Psoas muscle (tissue), 8 donors: ENCODE results near the gene SLC25A46. TPM values are rescaled to one million over a fixed set of nuclear protein-coding genes. Genes with fewer than 3 reads are reported as not detected.
"Not testable (repeated sequence)": the region's sequence is repeated elsewhere in the genome, so short reads cannot be mapped to it uniquely, and the experiment has no call there.

Experiments
- ATAC-seq, 4 donors: fragments of 200-7000 bp; cut with Tn5 transposase; one replicate each; pipeline ENCODE4 v1.9.1; 2020; ENCODE audit warnings: moderate library complexity in 3 of 4, mild to moderate bottlenecking in 2 of 4
- DNase-seq, 2 donors: peaks; one replicate each; pipeline ENCODE4 v3.0.0-alpha.2; 2020
- H3K27ac ChIP-seq: fragments of 200-600 bp; one replicate; pipeline ENCODE4 v1.8.0; 2022
- H3K27me3 ChIP-seq, 3 donors: fragments of 200-600 bp in 1 of 3; one replicate each; pipeline versions ENCODE4 v1.6.1 to v1.8.0; 2013 to 2022; ENCODE audit warnings: low read length in 2 of 3, mild to moderate bottlenecking in 2 of 3, moderate library complexity in 1 of 3; ENCODE audit not compliant: insufficient read depth in 3 of 3
- H3K36me3 ChIP-seq, 2 donors: fragments of 200-600 bp in 1 of 2; one replicate each; pipeline versions ENCODE4 v1.6.1 to v1.8.0; 2013 to 2022; ENCODE audit warnings: low read depth in 1 of 2, mild to moderate bottlenecking in 1 of 2, moderate library complexity in 1 of 2; ENCODE audit not compliant: insufficient read depth in 1 of 2
- H3K4me1 ChIP-seq: fragments of 200-600 bp; one replicate; pipeline ENCODE4 v1.8.0; 2022
- H3K4me3 ChIP-seq: fragments of 200-600 bp; one replicate; pipeline ENCODE4 v1.8.0; 2022; ENCODE audit warnings: mild to moderate bottlenecking
- H3K9me3 ChIP-seq: fragments of 200-600 bp; one replicate; pipeline ENCODE4 v1.8.0; 2022
- WGBS, 3 donors: extraction: QIAGEN DNeasy Blood & Tissue Kit; methylation state at CpG; one replicate each; pipeline versions ENCODE4 v1.1.6 to v1.1.7; 2013; 5-methylcytosine and 5-hydroxymethylcytosine counted together
- intact Hi-C, 2 donors: fragments of 100-400 bp; cut with DNase I; formaldehyde crosslinking; loops; one replicate each; pipeline versions ENCODE4 v1.11.0 to v1.14.2; 2022
- polyA plus RNA-seq, 3 donors: library from polyadenylated mRNA; stranded (reverse); fragments of 200-250 nt; gene quantifications; one replicate each; pipeline ENCODE4 v1.2.3, GENCODE V29; 2013
- total RNA-seq, 4 donors: library from RNA; stranded (reverse); fragmentation: NEBNext Ultra II Directional in 2 of 4; extraction: Animal tissue kit (Norgen Biotek cat#: 25700) in 2 of 4; gene quantifications; one replicate each; pipeline versions ENCODE4 v1.2.1 to v1.2.4, GENCODE V29; 2021 to 2023
- TF ChIP-seq, protein P1 (sequence below): fragments of 200-600 bp; IDR thresholded peaks from one replicate; pipeline ENCODE4 v1.8.0; 2022; ENCODE audit warnings: antibody characterized with exemption
- donor health status: healthy with polysubstance abuse.
- donor health status: DM: no; HTN: no; CAD: no; lungs with moderate emphysema.
- donor health status: Bipolar disorder and iron deficiency.
- donor health status: healthy.
- donor health status: DM: yes; HTN: yes; CAD: no.
- donor health status: DM: no; HTN: no; CAD: no.
- donor health status: DM: no; HTN: no; CAD: no.
- donor health status: DM: yes; HTN: yes; CAD: no.

SLC25A46 gene
- total and polyA plus RNA-seq, 7 donors = 26.6 to 91.9 (median 60.6) TPM

DNA sequence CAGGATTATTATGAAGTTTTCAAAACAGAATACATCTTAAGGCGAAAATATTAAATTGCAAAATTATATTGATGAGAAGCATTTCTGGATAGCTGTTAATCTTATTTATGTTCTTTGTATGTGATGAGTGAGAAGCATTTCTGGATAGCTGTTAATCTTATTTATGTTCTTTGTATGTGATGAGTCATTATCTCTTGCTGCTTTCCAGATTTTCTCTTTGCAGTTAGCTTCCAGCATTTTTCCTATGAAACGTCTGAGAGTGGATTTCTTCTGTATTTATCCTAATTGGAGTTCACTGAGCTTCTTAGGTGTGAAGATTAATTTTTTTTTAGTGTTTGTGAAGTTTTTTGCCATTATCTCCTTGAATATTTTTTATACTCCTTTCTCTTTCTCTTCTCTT, 20.5 kb upstream of the SLC25A46 start:
- DNase-seq (no peak), ATAC-seq (no peak)
- Histone ChIP-seq H3K4me1 (no peaks in the 10 kb centered on the region), H3K36me3 (no peaks in the 10 kb centered on the region), H3K9me3 (no peaks in the 10 kb centered on the region), H3K27me3 (no peaks in the 10 kb centered on the region), H3K4me3 (no peak overlapping the region), H3K27ac (no peak overlapping the region)
- WGBS, 3 donors = 53 to 69% (median 59%) methylated on average over 2 of the region's 2 CpGs
- TF ChIP-seq, protein P1, sequence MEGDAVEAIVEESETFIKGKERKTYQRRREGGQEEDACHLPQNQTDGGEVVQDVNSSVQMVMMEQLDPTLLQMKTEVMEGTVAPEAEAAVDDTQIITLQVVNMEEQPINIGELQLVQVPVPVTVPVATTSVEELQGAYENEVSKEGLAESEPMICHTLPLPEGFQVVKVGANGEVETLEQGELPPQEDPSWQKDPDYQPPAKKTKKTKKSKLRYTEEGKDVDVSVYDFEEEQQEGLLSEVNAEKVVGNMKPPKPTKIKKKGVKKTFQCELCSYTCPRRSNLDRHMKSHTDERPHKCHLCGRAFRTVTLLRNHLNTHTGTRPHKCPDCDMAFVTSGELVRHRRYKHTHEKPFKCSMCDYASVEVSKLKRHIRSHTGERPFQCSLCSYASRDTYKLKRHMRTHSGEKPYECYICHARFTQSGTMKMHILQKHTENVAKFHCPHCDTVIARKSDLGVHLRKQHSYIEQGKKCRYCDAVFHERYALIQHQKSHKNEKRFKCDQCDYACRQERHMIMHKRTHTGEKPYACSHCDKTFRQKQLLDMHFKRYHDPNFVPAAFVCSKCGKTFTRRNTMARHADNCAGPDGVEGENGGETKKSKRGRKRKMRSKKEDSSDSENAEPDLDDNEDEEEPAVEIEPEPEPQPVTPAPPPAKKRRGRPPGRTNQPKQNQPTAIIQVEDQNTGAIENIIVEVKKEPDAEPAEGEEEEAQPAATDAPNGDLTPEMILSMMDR = no peak
- intact Hi-C loops = no loop called here

DNA sequence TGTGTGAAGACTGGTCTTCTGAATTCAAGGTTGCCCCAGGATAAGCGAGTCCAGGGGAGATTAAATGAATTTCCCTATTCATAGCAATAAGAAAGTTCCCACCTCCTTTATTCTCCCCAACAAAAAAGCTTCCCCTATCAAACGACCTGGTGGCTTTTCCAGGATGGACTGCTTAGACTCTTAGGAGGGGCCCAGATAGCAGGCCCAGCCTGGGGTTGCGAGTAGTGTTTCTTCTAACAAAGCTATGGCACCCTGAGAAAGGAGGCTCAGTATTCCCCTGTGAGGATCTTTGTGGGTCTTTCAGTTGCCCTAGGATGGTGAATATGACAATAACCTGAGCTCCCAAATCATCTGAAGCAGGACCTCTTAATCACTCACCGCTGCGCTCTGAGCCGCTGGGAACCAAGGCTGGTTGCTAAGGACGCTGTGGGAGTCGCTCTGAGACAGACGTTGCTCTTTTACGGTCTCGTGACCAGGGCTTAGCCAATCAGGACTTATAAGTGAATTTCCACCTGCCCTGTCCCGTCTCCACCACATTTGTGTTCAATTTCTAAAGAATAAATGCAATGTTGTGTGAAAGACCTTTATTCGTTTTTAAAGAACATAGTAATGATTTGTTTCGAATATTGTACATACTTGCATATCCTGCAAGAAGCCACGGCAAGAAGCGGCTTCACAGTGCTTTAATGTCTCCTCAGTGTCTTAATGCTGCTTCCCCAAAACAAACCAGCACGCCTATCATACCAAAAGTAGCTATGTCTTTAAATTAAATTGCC, 12.4 kb upstream of the SLC25A46 start, which contains the start of gene TMEM232:
TMEM232 (minus strand) TSS at position 423 of the 776 bp plus-strand sequence. CDS start 59,319 bp downstream, outside the sequence.
- H3K4me3 ChIP-seq = peak within 1 kb of the TSS; percentile 65
- H3K36me3 ChIP-seq = no peaks in the 10 kb centered on the region
- intact Hi-C loops = no loop called here
- no peaks in the 10 kb centered on the region for H3K27me3 ChIP-seq
- no peaks in the 10 kb centered on the region for H3K9me3 ChIP-seq
- TF ChIP-seq, protein P1 = no peak
- H3K4me1 ChIP-seq = no peaks in the 10 kb centered on the region
- 28 to 39% (median 32%) methylated on average over 17 of the region's 17 CpGs for WGBS, 3 donors
- peak; percentile 56 to 73 for DNase-seq
- no peak within 1 kb of the TSS for H3K27ac ChIP-seq
- ATAC-seq = peak; percentile 95 to 100 (median 98)

DNA sequence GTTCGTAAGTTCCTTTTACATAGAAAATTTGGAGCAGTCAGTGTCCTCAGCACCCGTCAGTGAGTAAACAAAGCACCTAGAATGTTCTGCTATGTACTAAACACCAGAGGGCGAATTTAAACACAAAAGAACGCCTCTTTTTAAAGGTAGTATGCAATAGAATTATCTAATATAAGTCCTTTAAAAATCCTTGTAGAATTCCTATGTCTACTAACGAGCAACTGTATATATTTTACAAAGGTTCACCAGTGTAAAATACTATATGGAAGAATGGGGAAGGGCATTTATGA, 11.8 kb upstream of the SLC25A46 start:
- Histone ChIP-seq H3K27ac (no peak overlapping the region), H3K4me3 (peak overlapping the region; percentile 65), H3K4me1 (no peaks in the 10 kb centered on the region), H3K9me3 (no peaks in the 10 kb centered on the region), H3K27me3 (no peaks in the 10 kb centered on the region), H3K36me3 (no peaks in the 10 kb centered on the region)
- TF ChIP-seq, protein P1 = no peak
- DNase-seq (no peak), ATAC-seq (peak; percentile 16 to 61 (median 41))
- intact Hi-C loops = no loop called here
- 43 to 58% (median 52%) methylated on average over 5 of the region's 5 CpGs for WGBS, 3 donors

DNA sequence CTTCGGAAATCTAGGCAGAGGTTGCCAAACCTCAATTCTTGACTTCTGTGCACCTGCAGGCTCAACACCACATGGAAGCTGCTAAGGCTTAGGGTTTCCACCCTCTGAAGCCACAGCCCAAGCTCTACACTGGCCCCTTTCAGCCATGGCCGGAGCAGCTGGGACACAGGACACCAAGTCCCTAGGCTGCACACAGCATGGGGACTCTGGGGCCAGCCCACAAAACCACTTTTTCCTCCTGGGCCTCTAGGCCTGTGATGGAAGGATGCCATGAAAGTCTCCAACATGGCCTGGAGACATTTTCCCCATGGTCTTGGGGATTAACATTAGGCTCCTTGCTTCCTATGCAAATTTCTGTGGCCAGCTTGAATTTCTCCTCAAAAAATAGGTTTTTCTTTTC, 7.3 kb upstream of the SLC25A46 start:
- not testable (repeated sequence) for DNase-seq, H3K27ac ChIP-seq, ATAC-seq, H3K27me3 ChIP-seq, H3K9me3 ChIP-seq, H3K4me1 ChIP-seq, H3K36me3 ChIP-seq, H3K4me3 ChIP-seq
- 90 to 93% (median 91%) methylated on average over 2 of the region's 2 CpGs for WGBS, 3 donors
- intact Hi-C loops = loop anchor here in 1 of 2 donors (10.0 kb wide), 1 partner anchor 1413 kb away; no protein-coding TSS in a partner anchor

DNA sequence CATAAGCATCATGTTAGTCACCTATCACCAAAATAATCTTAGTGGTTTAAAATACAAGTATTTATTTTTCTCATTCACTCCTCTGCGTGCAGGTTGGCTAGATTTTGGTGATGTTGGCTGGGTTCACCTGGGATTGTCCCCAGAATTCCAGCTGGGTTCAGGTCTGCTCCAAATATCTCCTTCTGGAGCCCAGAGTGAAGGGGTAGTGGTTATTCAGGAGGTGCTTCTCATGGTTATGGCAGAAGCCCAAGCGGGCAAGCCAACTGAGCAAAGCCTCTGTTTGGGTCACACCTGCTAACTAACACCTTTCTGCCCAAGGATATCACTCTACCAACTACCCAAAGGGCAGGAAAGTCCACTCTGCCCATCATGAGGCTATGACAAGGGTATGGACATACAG, 4.7 kb upstream of the SLC25A46 start:
- intact Hi-C loops = loop anchor here in 1 of 2 donors (10.0 kb wide), 1 partner anchor 1411 kb away; no protein-coding TSS in a partner anchor

More for the DNA sequence above, 4.7 kb upstream of the SLC25A46 start:
- Histone ChIP-seq H3K36me3 (no peaks in the 10 kb centered on the region), H3K27me3 (no peaks in the 10 kb centered on the region), H3K9me3 (no peaks in the 10 kb centered on the region), H3K27ac (no peak overlapping the region), H3K4me1 (no peaks in the 10 kb centered on the region), H3K4me3 (no peak overlapping the region)
- DNase-seq (no peak), ATAC-seq (no peak)
- WGBS, 3 donors = 82 to 95% (median 87%) methylated on average over 2 of the region's 2 CpGs
- TF ChIP-seq, protein P1 = no peak
